ENCODE measurements around the gene SPZ1.
"Not testable (repeated sequence)": the region's sequence is repeated elsewhere in the genome, so short reads cannot be mapped to it uniquely, and the experiment has no call there.

The SPZ1 gene

DNA sequence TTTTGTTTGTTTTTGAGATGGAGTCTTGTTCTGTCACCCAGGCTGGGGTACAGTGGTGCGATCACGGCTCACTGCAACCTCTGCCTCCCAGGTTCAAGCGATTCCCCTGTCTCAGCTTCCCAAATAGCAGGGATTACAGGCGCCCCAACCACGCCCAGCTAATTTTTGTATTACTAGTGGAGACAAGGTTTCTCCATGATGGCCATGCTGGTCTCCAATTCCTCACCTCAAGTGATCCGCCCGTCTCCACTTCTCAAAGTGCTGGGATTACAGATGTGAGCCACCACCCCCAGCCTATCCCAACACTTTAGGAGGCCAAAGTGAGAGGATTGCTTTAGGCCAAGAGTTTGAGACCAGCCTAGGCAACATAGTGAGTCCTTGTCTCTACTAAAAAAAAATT, 19.3 kb downstream of the SPZ1 start:
- no peak for DNase-seq

DNA sequence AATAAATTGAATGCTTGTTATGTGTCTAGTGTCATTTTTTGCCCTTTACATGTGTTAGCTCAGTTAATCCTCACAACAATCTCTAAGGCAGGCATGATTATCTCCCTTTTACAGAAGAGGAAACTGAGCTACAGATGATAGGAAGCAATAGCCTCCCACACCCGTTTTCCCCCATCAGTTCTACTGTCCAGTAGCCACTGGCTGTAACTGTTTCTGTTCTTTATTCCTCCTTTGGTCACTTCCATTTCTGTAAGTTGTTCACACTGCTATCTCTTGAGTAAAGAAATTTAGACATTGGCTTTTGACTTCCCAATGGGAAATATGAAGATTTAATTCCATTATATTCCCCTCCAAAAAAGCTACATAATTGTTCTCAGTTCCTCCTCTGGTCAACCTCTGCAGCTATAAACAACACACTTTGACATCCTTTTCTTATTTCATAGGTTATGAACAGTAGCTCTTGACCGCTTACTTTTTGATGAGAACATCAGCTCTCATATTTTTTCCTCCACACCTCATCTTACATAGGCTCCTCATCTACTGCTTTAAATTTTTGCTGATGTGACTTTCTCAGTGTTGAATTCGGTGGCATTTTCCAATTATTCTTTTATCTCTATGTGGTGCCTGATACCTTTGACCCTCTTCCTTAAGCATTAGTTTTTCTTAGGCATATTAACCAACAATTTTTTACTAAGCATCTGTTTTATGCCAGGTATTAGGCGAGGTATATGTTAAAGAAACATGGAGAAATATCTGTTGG, 21.4 kb downstream of the SPZ1 start:
- DNase-seq, result no peak

DNA sequence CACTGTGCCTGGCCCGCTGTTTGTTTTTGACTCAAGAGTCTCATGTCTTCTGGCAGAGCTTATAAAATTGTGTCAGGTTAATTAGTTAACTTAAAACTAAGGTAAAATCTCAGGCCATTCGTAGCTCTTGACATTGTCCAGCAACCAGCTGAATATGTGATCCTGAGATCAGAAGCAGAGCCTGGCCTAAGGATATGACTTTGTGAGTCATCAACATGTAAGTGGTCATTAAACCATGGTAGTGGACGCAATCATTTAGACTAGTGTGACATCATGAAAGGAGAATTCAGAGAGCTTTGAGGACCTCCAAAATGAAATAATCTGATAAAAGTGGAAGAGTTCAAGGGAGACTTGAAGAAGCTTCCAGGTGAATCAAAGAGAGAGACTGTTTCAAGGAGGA, 23.3 kb downstream of the SPZ1 start:
- DNase-seq, result no peak

DNA sequence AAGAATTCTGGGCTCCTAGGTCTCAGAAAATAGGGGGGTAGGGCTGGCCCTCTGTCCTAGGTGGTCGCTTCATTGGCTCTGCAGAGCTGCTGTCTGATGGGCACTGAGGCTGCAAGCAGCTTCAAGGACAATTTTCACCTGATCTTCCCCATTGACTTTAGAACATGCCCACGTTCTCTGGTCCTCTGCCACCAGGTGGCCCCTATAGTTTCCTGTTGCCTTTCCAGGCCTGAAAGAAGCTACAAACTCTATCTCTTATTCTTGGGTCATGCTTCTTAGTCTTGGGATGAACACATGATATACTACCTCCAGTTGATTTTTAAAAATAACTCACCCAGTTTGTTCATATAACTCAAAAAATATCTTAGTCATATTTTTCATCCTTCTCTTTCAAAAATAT, 26.3 kb downstream of the SPZ1 start:
- DNase-seq, result no peak

DNA sequence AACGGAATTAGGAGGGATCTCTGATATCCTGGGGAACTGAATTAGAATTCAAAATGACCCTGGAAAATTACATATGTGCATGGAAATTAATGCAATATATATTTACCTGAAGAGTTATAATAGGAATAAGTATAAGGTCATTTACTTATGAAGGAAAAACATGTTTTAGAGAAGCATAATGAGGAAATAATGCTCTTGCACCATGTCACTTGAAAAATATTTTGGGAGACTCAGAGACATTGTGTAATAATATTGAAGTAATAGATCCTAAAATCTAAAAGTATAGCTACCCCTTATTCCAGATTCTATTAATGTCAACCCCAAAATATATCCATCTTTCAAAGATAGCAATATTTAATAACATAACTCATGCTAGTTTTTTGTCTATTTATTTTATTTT, 28.4 kb downstream of the SPZ1 start:
- DNase-seq, result no peak

DNA sequence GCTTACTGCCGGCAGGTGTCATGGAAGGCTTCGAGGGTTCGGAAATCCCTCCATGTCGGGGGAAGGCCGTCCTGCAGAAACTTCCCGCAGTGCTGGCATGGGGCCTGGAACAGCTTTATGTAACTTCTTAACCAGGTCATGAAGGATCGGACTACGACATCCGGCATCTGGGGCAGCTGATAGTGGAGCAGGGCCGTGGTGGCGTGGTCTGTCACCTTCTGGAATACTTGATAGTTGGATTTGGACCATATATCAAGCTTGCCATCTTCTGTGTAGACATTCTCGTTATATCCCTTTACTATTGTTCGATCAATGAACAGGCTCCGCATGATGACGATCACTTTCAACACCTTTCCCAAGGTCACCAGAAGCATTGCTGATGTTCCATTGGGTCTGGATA, 31.2 kb downstream of the SPZ1 start:
- not testable (repeated sequence) for DNase-seq

GRCh38 chr5:80355686-80356085, 35.9 kb downstream of the SPZ1 start:
- no peak for DNase-seq

- no peak for DNase-seq
These were observed 37.9 kb downstream of the SPZ1 start for GRCh38 chr5:80357671-80358070.

- no peak for DNase-seq
These were observed 41.2 kb downstream of the SPZ1 start for GRCh38 chr5:80360914-80361444.

GRCh38 chr5:80364892-80365291, 45.1 kb downstream of the SPZ1 start:
- DNase-seq, result no peak

- DNase-seq, result no peak
These were observed 49.1 kb downstream of the SPZ1 start for GRCh38 chr5:80368661-80369480.

GRCh38 chr5:80369521-80369920, 49.7 kb downstream of the SPZ1 start:
- no peak for DNase-seq

DNA sequence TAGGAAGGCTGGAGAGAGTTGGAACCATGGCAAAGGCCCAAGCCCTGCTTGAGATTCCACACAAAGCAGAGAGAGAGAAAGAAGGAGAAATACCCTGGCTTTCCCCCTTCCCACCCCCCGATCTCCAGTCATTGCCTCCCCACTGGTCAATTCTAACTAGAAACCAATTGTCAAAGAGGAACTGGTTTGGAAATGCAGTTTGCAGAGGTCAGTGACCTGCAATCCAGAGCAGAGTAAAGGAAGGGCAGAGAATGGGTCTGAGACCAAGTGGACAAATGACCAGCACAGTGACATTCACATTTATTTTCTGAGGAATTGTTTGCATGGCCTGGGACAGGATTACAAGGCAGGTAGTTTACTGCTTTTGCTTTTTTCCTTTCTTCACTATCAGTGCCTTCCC, 50.6 kb downstream of the SPZ1 start:
- DNase-seq, result no peak

Measured in left hindlimb (tissue), 1 donor.